Right lobe of liver (tissue), 4 donors: ENCODE data around the gene C8A.

ENCODE experiments used
- POLR2A ChIP-seq: fragments of 450-650 bp; IDR thresholded peaks from one replicate; pipeline ENCODE4 v1.6.1; 2017; ENCODE audit warnings: antibody characterized with exemption, mild to moderate bottlenecking
- TF ChIP-seq, protein P1 (sequence below), 4 donors: fragments of 200-600 bp in 3 of 4; fragments of 450-650 bp in 1 of 4; IDR thresholded peaks; one replicate each; pipeline versions ENCODE4 v1.5.1 to v1.8.0; 2016 to 2022; ENCODE audit warnings: antibody characterized with exemption in 4 of 4, mild to moderate bottlenecking in 2 of 4
- donor health status: DM: no; HTN: no; CAD: no.
- donor health status: DM: no; HTN: no; CAD: no.
- donor health status: DM: no; HTN: yes; CAD: no.

DNA sequence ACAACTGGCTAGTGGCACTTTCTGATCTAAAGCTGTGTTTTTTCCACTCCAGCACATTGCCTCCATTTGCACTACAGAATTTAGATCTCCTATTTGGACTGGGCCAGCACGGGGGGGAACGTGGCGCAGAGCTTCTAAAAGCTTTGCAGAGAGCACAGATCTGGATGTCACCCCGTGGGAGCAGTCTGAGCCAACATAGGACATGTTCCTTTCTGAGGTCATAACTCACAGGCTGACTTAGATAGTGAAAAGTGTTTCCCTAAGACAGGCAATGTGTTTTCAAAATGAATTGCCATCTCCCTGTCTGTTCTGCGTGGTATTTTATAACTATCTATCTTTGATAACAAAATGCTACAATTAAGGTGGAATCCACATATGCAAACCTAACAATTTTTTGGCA is 3.7 kb upstream of the C8A start:
- TF ChIP-seq, protein P1, sequence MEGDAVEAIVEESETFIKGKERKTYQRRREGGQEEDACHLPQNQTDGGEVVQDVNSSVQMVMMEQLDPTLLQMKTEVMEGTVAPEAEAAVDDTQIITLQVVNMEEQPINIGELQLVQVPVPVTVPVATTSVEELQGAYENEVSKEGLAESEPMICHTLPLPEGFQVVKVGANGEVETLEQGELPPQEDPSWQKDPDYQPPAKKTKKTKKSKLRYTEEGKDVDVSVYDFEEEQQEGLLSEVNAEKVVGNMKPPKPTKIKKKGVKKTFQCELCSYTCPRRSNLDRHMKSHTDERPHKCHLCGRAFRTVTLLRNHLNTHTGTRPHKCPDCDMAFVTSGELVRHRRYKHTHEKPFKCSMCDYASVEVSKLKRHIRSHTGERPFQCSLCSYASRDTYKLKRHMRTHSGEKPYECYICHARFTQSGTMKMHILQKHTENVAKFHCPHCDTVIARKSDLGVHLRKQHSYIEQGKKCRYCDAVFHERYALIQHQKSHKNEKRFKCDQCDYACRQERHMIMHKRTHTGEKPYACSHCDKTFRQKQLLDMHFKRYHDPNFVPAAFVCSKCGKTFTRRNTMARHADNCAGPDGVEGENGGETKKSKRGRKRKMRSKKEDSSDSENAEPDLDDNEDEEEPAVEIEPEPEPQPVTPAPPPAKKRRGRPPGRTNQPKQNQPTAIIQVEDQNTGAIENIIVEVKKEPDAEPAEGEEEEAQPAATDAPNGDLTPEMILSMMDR (IDR thresholded peaks at IDR 0.05) = no peak
- TF ChIP-seq POLR2A = no peak
